B cell (primary cell): ENCODE measurements around the gene VPS54. TPM values are rescaled to one million over a fixed set of nuclear protein-coding genes. Genes with fewer than 3 reads are reported as not detected.

Experiments used
- ATAC-seq: fragments of 200-7000 bp; cut with Tn5 transposase; one replicate; pipeline ENCODE4 v1.10.0; 2021; ENCODE audit warnings: low read depth, mild to moderate bottlenecking, moderate number of reproducible peaks, moderate library complexity
- CTCF ChIA-PET: fragments of 350-600 bp; sonication (Branson Sonifier 250); formaldehyde crosslinking; loops from one replicate; lab custom pipeline; 2021; ENCODE audit warnings: antibody characterized with exemption, inconsistent platforms; lab: Charles Lee
- POLR2A ChIA-PET: fragments of 350-600 bp; sonication (Branson Sonifier 250); formaldehyde crosslinking; loops from one replicate; lab custom pipeline; 2021; ENCODE audit warnings: antibody characterized with exemption; lab: Charles Lee
- DNase-seq: peaks from one replicate; pipeline ENCODE4 v3.0.0; 2013
- H2AFZ ChIP-seq: 2 replicates; pipeline ENCODE4 v1.6.1; 2012; ENCODE audit warnings: mild to moderate bottlenecking, low read depth, low read length; ENCODE audit not compliant: insufficient read depth, poor library complexity, severe bottlenecking
- H3K27ac ChIP-seq, 2 donors: 1 replicate in 1 of 2; 2 replicates in 1 of 2; pipeline ENCODE4 v1.5.1; 2012 to 2013; ENCODE audit warnings: low read length in 2 of 2, mild to moderate bottlenecking in 2 of 2, moderate library complexity in 1 of 2
- H3K27me3 ChIP-seq, 4 experiments: fragments of 200-600 bp in 1 of 4; sonication (generic) in 1 of 4; replicated peaks in 1 of 4; 1 replicate in 2 of 4; 2 replicates in 2 of 4; pipeline versions ENCODE4 v1.6.1 to v1.7.0; 2013 to 2016; ENCODE audit warnings: low read length in 3 of 4, mild to moderate bottlenecking in 2 of 4, mixed read lengths in 1 of 4, moderate library complexity in 1 of 4; ENCODE audit not compliant: insufficient read depth in 4 of 4, control insufficient read depth in 3 of 4; ENCODE audit errors: control extremely low read depth in 1 of 4
- H3K36me3 ChIP-seq, 2 experiments: replicated peaks in 1 of 2; 1 replicate in 1 of 2; 2 replicates in 1 of 2; pipeline versions ENCODE4 v1.6.1 to v1.7.1; 2013; ENCODE audit warnings: low read length in 1 of 2; ENCODE audit not compliant: insufficient read depth in 2 of 2, control insufficient read depth in 1 of 2; ENCODE audit errors: control extremely low read depth in 1 of 2, extremely low read depth in 1 of 2
- H3K4me1 ChIP-seq, 2 donors: fragments of 200-600 bp in 1 of 2; sonication (generic) in 1 of 2; 1 replicate in 1 of 2; 2 replicates in 1 of 2; pipeline versions ENCODE4 v1.5.1 to v1.6.1; 2013 to 2017; ENCODE audit warnings: low read length in 2 of 2; ENCODE audit not compliant: control insufficient read depth in 2 of 2, insufficient read depth in 2 of 2
- H3K4me2 ChIP-seq: replicated peaks from 2 replicates; pipeline ENCODE3; 2012; ENCODE audit warnings: mild to moderate bottlenecking, low read depth, low read length; ENCODE audit not compliant: poor library complexity, severe bottlenecking
- H3K4me3 ChIP-seq, 5 experiments: fragments of 200-600 bp in 1 of 5; sonication (generic) in 1 of 5; 1 replicate in 3 of 5; 2 replicates in 2 of 5; pipeline versions ENCODE4 v1.5.1 to v1.7.0; 2011 to 2016; ENCODE audit warnings: low read length in 4 of 5, mild to moderate bottlenecking in 4 of 5, low read depth in 2 of 5, control low read depth in 1 of 5, moderate library complexity in 1 of 5; ENCODE audit not compliant: insufficient read depth in 1 of 5; ENCODE audit errors: control extremely low read depth in 1 of 5, extremely low read depth in 1 of 5
- H3K79me2 ChIP-seq: fragments of 200-600 bp; sonication (generic); one replicate; pipeline ENCODE4 v1.6.0; 2016; ENCODE audit warnings: low read length; ENCODE audit not compliant: control insufficient read depth, insufficient read depth
- H3K9ac ChIP-seq: fragments of 200-600 bp; sonication (generic); 2 replicates; pipeline ENCODE4 v1.6.1; 2017; ENCODE audit warnings: mild to moderate bottlenecking, low read length, moderate library complexity
- H3K9me3 ChIP-seq, 3 donors: one replicate each; pipeline versions ENCODE4 v1.6.1 to v1.7.1; 2013; ENCODE audit warnings: low read length in 2 of 3; ENCODE audit not compliant: control insufficient read depth in 2 of 3, insufficient read depth in 1 of 3; ENCODE audit errors: control extremely low read depth in 1 of 3
- H4K20me1 ChIP-seq: 2 replicates; pipeline ENCODE4 v1.6.0; 2012; ENCODE audit warnings: mild to moderate bottlenecking, low read length; ENCODE audit not compliant: insufficient read depth, control insufficient read depth, poor library complexity, severe bottlenecking
- H3K27ac Mint-ChIP-seq: one replicate; pipeline ENCODE4 v1.8.0; 2021; ENCODE audit warnings: mixed read lengths
- H3K27me3 Mint-ChIP-seq: one replicate; pipeline ENCODE4 v1.8.0; 2021; ENCODE audit warnings: mixed read lengths
- H3K4me1 Mint-ChIP-seq: one replicate; pipeline ENCODE4 v1.8.0; 2021; ENCODE audit warnings: mixed read lengths
- H3K4me3 Mint-ChIP-seq: one replicate; pipeline ENCODE4 v1.8.0; 2021; ENCODE audit warnings: mixed read lengths
- H3K9me3 Mint-ChIP-seq: one replicate; pipeline ENCODE4 v1.8.0; 2022; ENCODE audit warnings: mixed read lengths; ENCODE audit not compliant: insufficient read depth
- CTCF ChIP-seq: fragments of 200-600 bp; IDR thresholded peaks from one replicate; pipeline ENCODE4 v1.8.0; 2022; ENCODE audit warnings: antibody characterized with exemption, mild to moderate bottlenecking
- EZH2 ChIP-seq: IDR thresholded peaks from 2 replicates; pipeline ENCODE4 v1.6.1; 2012; ENCODE audit warnings: borderline replicate concordance, low read depth, mild to moderate bottlenecking, moderate library complexity, low read length; ENCODE audit not compliant: insufficient read depth, poor library complexity, severe bottlenecking
- WGBS: methylation state at CpG from one replicate; pipeline ENCODE4 v1.1.5; 2013; ENCODE audit warnings: missing lambda C conversion rate; ENCODE audit not compliant: insufficient coverage; 5-methylcytosine and 5-hydroxymethylcytosine counted together
- intact Hi-C: fragments of 100-400 bp; cut with micrococcal nuclease; formaldehyde crosslinking; loops from one replicate; pipeline ENCODE4 v1.10.0; 2022
- polyA plus RNA-seq: library from polyadenylated mRNA; depleted of rRNA; stranded (reverse); fragments of >200 nt; gene quantifications from 2 replicates; pipeline ENCODE4 v1.2.3, GENCODE V29; 2012
- total RNA-seq, 2 donors: library from RNA; stranded (reverse); fragments of 120-200 nt in 1 of 2; gene quantifications; 1 replicate in 1 of 2; 2 replicates in 1 of 2; pipeline versions ENCODE4 v1.2.3 to v1.2.4, GENCODE V29; 2013 to 2022

The VPS54 gene
- total and polyA plus RNA-seq, 2 donors (not counting 1 experiment from before 2014, with no cell fraction given), result 6.2 to 13.2 TPM

GRCh38 chr2:63865159-63865799 lies 153.9 kb downstream of the VPS54 start:
- Histone ChIP-seq H4K20me1 (peaks cover 6% of the 10 kb centered on the region), H3K27ac (no peak overlapping the region), H3K9ac (no peak overlapping the region), H3K4me1 (peaks cover 0 to 2% of the 10 kb centered on the region in 2 donors), H3K36me3 (peaks cover 5 to 24% of the 10 kb centered on the region in 2 experiments), H3K4me2 (no peak overlapping the region), H3K9me3 (no peaks in the 10 kb centered on the region), H2AFZ (no peak overlapping the region), H3K79me2 (peaks cover 13% of the 10 kb centered on the region), H3K27me3 (no peaks in the 10 kb centered on the region), H3K4me3 (no peak overlapping the region)
- no peaks in the 10 kb centered on the region for H3K27me3 Mint-ChIP-seq
- no peaks in the 10 kb centered on the region for H3K9me3 Mint-ChIP-seq
- 100% methylated on average over 3 of the region's 6 CpGs for WGBS
- ATAC-seq (no peak), DNase-seq (no peak)
- peaks cover 12% of the 10 kb centered on the region for H3K4me1 Mint-ChIP-seq
- no peak overlapping the region for H3K27ac Mint-ChIP-seq
- H3K4me3 Mint-ChIP-seq, result no peak overlapping the region
- TF ChIP-seq CTCF (no peak), EZH2 (no peak)
- ChIA-PET CTCF (interaction anchor here (1.0 to 8.0 kb wide), 5 partner anchors 10 to 175 kb away, joined by 3 to 178 read pairs (median 9); no protein-coding TSS in a partner anchor), POLR2A (no interaction called here)
- intact Hi-C loops, result loop anchor here (10.0 kb wide), 1 partner anchor 790 kb away; no protein-coding TSS in a partner anchor

- H3K36me3 ChIP-seq, result peaks cover 5 to 24% of the 10 kb centered on the region in 2 experiments
- no peaks in the 10 kb centered on the region for H3K9me3 Mint-ChIP-seq
Observed at GRCh38 chr2:63863707-63864106, 155.5 kb downstream of the VPS54 start.

More at GRCh38 chr2:63863707-63864106, 155.5 kb downstream of the VPS54 start:
- peaks cover 6% of the 10 kb centered on the region for H4K20me1 ChIP-seq
- H3K4me1 Mint-ChIP-seq, result peaks cover 10% of the 10 kb centered on the region
- TF ChIP-seq EZH2 (no peak), CTCF (no peak)
- H3K27ac Mint-ChIP-seq, result no peak overlapping the region
- no peak for DNase-seq
- H3K27me3 Mint-ChIP-seq, result no peaks in the 10 kb centered on the region
- H3K4me2 ChIP-seq, result no peak overlapping the region
- no peak for ATAC-seq
- ChIA-PET POLR2A (no interaction called here), CTCF (interaction anchor here (1.7 to 8.0 kb wide), 5 partner anchors 12 to 174 kb away, joined by 3 to 178 read pairs (median 34); no protein-coding TSS in a partner anchor)
- H3K79me2 ChIP-seq, result peaks cover 10% of the 10 kb centered on the region
- no peaks in the 10 kb centered on the region for H3K27me3 ChIP-seq
- no peak overlapping the region for H3K9ac ChIP-seq
- intact Hi-C loops, result loop anchor here (10.0 kb wide), 1 partner anchor 789 kb away; no protein-coding TSS in a partner anchor
- no peak overlapping the region for H3K4me3 Mint-ChIP-seq
- H3K9me3 ChIP-seq, result no peaks in the 10 kb centered on the region
- WGBS, result no CpG with 5 or more reads among the region's 1 CpG
- H3K4me1 ChIP-seq, result peaks cover 0 to 2% of the 10 kb centered on the region in 2 donors
- H3K4me3 ChIP-seq, result no peak overlapping the region
- H3K27ac ChIP-seq, result no peak overlapping the region
- H2AFZ ChIP-seq, result no peak overlapping the region
